ENCODE measurements around the gene LRRN2.

LRRN2 gene

DNA sequence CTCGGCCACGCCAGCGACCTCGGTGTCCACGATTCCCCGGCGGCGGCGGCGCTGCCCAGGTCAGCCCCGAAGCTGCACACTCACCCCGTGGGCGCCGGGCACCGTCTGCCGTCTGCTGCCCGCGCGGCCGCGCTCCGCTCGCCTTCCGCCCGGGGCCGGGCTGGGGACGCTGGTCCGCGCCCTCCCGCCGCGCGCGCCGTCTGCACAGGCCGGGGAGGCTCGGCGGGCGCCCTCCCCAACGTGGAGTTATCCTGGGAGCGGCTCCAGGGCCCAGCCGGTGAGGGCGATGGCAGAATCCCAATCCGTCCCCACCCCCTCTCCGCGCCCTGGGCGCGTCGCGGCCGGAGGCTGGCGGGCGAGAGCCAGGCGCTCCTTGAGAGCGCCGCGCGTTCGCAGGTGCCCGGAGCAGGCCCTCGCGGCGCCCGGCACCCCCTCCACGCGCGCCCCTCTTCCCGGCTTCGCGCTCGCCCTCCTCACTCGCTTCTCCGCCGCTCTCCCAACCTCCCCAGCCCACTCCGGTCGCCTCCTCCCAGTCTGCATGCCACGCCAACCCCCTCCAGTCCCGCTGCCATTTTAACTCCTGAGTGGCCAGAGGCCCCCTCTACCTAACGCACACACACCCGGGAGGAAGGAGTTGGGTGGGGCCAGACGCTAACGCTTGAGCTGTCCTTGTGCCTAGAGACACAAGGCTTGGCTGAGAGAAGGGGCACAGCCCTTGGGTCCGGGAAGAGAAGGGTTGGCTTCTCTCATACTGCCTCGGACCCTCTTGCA is at the start of gene LRRN2:
Gene LRRN2 (minus strand): TSS at position 503 of the 771 bp plus-strand sequence. CDS start 65,746 bp downstream, outside the sequence.
- no peak for DNase-seq
- in situ Hi-C loops (cut with HindIII; ENCODE audit: low pct_ligation_motif_present, low sequenced_read_pairs) = no loop called here
- H3K4me3 ChIP-seq (ENCODE audit: low read depth, low read length) = no peak within 1 kb of the TSS
- H3K27me3 ChIP-seq (replicated peaks) = peaks cover 39% of the 10 kb centered on the region
- TF ChIP-seq, protein P1, sequence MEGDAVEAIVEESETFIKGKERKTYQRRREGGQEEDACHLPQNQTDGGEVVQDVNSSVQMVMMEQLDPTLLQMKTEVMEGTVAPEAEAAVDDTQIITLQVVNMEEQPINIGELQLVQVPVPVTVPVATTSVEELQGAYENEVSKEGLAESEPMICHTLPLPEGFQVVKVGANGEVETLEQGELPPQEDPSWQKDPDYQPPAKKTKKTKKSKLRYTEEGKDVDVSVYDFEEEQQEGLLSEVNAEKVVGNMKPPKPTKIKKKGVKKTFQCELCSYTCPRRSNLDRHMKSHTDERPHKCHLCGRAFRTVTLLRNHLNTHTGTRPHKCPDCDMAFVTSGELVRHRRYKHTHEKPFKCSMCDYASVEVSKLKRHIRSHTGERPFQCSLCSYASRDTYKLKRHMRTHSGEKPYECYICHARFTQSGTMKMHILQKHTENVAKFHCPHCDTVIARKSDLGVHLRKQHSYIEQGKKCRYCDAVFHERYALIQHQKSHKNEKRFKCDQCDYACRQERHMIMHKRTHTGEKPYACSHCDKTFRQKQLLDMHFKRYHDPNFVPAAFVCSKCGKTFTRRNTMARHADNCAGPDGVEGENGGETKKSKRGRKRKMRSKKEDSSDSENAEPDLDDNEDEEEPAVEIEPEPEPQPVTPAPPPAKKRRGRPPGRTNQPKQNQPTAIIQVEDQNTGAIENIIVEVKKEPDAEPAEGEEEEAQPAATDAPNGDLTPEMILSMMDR (IDR thresholded peaks at IDR 0.05; ENCODE audit: low read depth, low read length, missing control alignments) = no peak
- no peaks in the 10 kb centered on the region for H3K36me3 ChIP-seq (replicated peaks)
- no peak within 1 kb of the TSS for H3K27ac ChIP-seq

DNA sequence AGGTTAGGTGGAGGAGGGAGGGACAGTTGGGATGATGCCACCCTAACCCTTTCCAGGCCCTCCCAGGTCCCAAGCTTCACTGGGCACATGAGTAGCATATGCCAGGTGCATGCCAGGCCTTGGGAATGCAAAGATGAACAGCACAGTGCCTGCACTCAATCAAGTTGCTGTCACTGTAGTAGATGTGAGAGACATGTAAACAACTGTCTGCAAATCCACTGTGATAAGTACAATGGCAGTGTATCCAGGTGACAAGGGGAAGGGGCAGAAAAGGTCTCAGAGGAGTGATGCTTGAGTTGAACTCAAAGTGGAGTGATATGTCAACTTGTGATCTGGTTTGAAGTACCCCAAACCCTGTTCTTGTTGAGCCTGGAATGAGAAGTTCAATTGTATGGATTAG is 49.5 kb upstream of the LRRN2 start:
- H3K27me3 ChIP-seq (replicated peaks) = peaks cover 7% of the 10 kb centered on the region
- H3K27ac ChIP-seq = no peak overlapping the region
- TF ChIP-seq, protein P1 (IDR thresholded peaks at IDR 0.05; ENCODE audit: low read depth, low read length, missing control alignments) = no peak
- in situ Hi-C loops (cut with HindIII; ENCODE audit: low pct_ligation_motif_present, low sequenced_read_pairs) = no loop called here
- H3K36me3 ChIP-seq (replicated peaks) = no peaks in the 10 kb centered on the region
- H3K4me3 ChIP-seq (ENCODE audit: low read depth, low read length) = no peak overlapping the region
- DNase-seq = no peak

DNA sequence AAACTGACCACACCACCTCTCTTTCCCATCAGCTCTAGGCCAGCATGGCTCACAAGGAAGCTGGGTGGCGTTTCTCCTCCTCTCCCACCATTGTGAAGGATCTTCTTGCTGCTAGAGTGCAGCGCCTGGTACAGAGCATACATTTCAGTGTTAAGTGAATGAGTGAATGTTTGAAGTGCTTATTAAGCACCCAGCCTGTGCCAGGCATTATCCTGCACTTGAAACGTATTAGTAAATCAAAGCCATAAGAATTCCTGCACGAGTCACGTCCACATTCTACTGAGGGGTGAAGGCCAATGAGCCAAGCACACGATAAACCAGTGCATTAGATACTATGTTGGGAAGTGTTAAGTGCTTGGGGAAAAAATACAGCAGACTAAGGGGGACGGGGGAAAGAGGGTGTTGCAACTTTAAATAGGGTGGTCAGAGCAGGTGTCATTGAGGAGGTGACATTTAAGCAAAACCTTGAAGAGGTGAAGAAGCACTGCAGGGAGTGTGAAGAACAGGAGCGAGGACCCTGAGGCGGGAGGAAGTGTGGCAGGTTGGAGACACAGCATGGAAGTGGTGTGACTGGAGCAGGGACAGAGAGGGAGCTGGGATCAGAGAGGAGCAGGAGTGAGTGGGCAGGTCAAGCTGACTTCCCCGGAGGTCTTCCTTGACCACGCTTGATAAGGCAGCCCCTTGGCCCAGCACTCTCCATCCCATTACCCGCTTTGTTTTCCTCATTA is 48.5 kb upstream of the LRRN2 start:
- no peak overlapping the region for H3K27ac ChIP-seq
- in situ Hi-C loops (cut with HindIII; ENCODE audit: low pct_ligation_motif_present, low sequenced_read_pairs) = no loop called here
- H3K27me3 ChIP-seq (replicated peaks) = peaks cover 7% of the 10 kb centered on the region
- TF ChIP-seq, protein P1 (IDR thresholded peaks at IDR 0.05; ENCODE audit: low read depth, low read length, missing control alignments) = no peak
- H3K4me3 ChIP-seq (ENCODE audit: low read depth, low read length) = no peak overlapping the region
- H3K36me3 ChIP-seq (replicated peaks) = no peaks in the 10 kb centered on the region
- DNase-seq = no peak

DNA sequence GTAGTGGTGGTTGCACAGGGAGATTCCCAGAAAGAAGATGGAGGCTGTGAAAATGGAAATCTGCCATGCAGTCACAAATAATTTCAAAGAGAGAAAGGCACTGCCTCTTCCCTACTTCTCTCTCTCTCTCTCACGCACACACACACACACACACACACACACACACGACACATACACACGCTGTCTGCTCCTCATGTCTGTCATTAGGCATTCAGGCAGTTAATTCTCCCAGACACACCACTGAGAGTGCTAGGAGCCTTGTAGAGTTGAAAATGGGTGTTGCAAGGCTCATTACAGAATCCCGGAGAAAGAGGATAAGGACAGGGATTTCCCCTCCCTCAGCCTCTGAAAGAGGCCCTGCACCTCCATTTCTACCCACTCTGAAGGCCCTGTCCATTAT is 47.8 kb upstream of the LRRN2 start:
- no peak for DNase-seq
- H3K27me3 ChIP-seq (replicated peaks) = peaks cover 7% of the 10 kb centered on the region
- in situ Hi-C loops (cut with HindIII; ENCODE audit: low pct_ligation_motif_present, low sequenced_read_pairs) = no loop called here

DNA sequence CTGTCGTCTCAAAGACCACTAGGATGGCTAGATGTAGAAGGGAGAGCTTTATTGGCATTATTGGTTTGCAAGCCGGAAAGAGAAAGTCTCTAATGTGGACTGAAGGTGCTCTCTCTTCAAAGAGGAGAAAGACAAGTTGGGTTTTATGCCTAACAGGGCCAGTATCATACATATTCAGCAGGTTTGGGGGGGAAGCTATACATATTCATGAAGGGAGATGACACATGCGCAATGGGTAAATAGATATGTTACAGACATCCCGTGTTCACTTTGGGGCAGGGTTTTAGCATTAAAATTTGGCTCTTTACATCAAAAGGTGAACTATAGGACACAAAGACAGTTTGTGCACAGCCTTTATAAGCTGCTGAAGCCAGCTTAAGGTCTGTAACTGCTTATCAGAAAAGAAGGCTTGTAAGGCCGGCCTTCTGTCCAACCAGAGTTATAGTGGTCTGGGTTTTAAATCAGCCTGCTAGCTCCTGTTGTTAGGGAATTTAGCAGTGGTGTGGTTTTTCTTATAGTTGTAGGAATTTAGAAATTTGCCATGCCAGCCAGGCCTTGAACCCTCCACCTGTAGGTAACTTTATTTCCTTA is 46.5 kb upstream of the LRRN2 start:
- no peak for DNase-seq
- in situ Hi-C loops (cut with HindIII; ENCODE audit: low pct_ligation_motif_present, low sequenced_read_pairs) = no loop called here
- Histone ChIP-seq H3K36me3 (replicated peaks) (no peaks in the 10 kb centered on the region), H3K4me3 (ENCODE audit: low read depth, low read length) (no peak overlapping the region), H3K27me3 (replicated peaks) (peaks cover 7% of the 10 kb centered on the region), H3K27ac (no peak overlapping the region)
- TF ChIP-seq, protein P1 (IDR thresholded peaks at IDR 0.05; ENCODE audit: low read depth, low read length, missing control alignments) = no peak

More for the DNA sequence above, 47.8 kb upstream of the LRRN2 start:
- H3K27ac ChIP-seq = no peak overlapping the region
- TF ChIP-seq, protein P1 (IDR thresholded peaks at IDR 0.05; ENCODE audit: low read depth, low read length, missing control alignments) = no peak
- H3K36me3 ChIP-seq (replicated peaks) = no peaks in the 10 kb centered on the region
- no peak overlapping the region for H3K4me3 ChIP-seq (ENCODE audit: low read depth, low read length)

All from brain microvascular endothelial cell (primary cell).